Upper lobe of left lung (tissue), 6 donors: ENCODE results near the gene PPP3CA. TPM values are rescaled to one million over a fixed set of nuclear protein-coding genes. Genes with fewer than 3 reads are reported as not detected.

Experiments used
- ATAC-seq, 2 donors: fragments of 200-7000 bp; cut with Tn5 transposase; one replicate each; pipeline ENCODE4 v1.9.1; 2022; ENCODE audit warnings: mild to moderate bottlenecking in 2 of 2, moderate library complexity in 2 of 2; ENCODE audit not compliant: low FRiP score in 2 of 2
- DNase-seq, 2 donors: peaks; one replicate each; pipeline ENCODE4 v3.0.0-alpha.2; 2019 to 2020
- H3K27ac ChIP-seq, 4 donors: fragments of 200-600 bp; sonication (generic); one replicate each; pipeline ENCODE4 v1.5.1; 2016 to 2019
- H3K27me3 ChIP-seq, 4 donors: fragments of 200-600 bp; sonication (generic); one replicate each; pipeline ENCODE4 v1.5.1; 2017 to 2019
- H3K36me3 ChIP-seq, 4 donors: fragments of 200-600 bp; sonication (generic); one replicate each; pipeline ENCODE4 v1.5.1; 2016 to 2019
- H3K4me1 ChIP-seq, 4 donors: fragments of 200-600 bp; sonication (generic); one replicate each; pipeline ENCODE4 v1.5.1; 2018 to 2019
- H3K4me3 ChIP-seq, 4 donors: fragments of 200-600 bp; sonication (generic); one replicate each; pipeline ENCODE4 v1.5.1; 2017 to 2019; ENCODE audit warnings: mild to moderate bottlenecking in 2 of 4, moderate library complexity in 1 of 4
- H3K9me3 ChIP-seq, 4 donors: fragments of 200-600 bp; sonication (generic); one replicate each; pipeline ENCODE4 v1.5.1; 2018 to 2019
- EP300 ChIP-seq, 4 donors: sonication (generic); formaldehyde crosslinking; IDR thresholded peaks; one replicate each; pipeline ENCODE4 v1.5.1; 2017; ENCODE audit warnings: antibody characterized with exemption in 4 of 4, control low read depth in 2 of 4
- POLR2A ChIP-seq, 4 donors: fragments of 450-650 bp; IDR thresholded peaks; one replicate each; pipeline ENCODE4 v1.5.1; 2016 to 2017; ENCODE audit warnings: antibody characterized with exemption in 4 of 4, mild to moderate bottlenecking in 2 of 4
- POLR2AphosphoS5 ChIP-seq, 2 donors: sonication (generic); formaldehyde crosslinking; IDR thresholded peaks; one replicate each; pipeline ENCODE4 v1.5.1; 2017; ENCODE audit warnings: antibody characterized with exemption in 2 of 2
- WGBS, 2 donors: methylation state at CpG; one replicate each; pipeline ENCODE4 v1.1.5; 2017 to 2018; 5-methylcytosine and 5-hydroxymethylcytosine counted together
- total RNA-seq, 6 donors: library from RNA; depleted of rRNA in 4 of 6; stranded (reverse); fragments of >200 nt in 4 of 6; gene quantifications; one replicate each; pipeline versions ENCODE4 v1.1.0 to v1.2.1, GENCODE V29; 2016 to 2021
- TF ChIP-seq, protein P1 (sequence below), 6 experiments: fragments of 450-650 bp in 4 of 6; fragments of 200-600 bp in 2 of 6; sonication (generic) in 2 of 6; IDR thresholded peaks; one replicate each; pipeline ENCODE4 v1.5.1; 2016 to 2019; ENCODE audit warnings: antibody characterized with exemption in 6 of 6
- donor health status: DM: no; HTN: no; CAD: no; lungs with moderate emphysema.
- donor health status: DM: no; HTN: yes; CAD: no; lungs with severe emphysema.

PPP3CA gene
- total RNA-seq, 6 donors from 2014 or later, result 28.3 to 62.0 (median 50.0) TPM

DNA sequence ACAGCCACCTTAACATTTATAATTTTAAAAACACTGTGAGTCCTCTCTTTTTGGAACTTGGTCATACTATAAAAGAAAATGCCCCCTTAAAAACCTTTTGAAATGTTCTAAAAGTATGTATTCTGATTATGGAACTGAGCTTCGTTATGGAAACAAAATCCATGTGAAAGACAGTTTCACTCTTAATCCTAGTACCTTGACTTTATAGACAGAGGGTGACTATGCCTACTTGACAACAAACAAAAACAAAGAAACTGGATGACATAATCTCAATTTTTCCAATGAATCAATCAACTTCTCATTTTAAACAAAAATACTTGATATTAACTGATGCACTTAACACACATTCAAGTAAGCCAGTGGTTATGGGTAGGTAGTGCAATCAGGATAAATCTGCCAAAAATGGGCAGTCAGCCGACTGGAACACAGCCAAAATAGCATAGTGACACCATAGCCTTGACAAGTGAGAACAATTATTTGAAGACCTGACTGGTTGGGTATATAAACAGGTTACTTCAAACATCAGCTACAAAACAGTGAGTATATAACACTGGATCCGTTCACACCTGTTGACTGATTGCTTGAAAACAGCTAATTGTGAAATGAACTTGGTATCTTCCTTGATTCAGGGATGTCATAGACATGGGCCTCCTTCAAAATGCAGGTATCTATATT lies 265.5 kb downstream of the PPP3CA start:
- ATAC-seq (no peak), DNase-seq (no peak)
- H3K27ac ChIP-seq, result no peak overlapping the region
- no peak overlapping the region for H3K4me3 ChIP-seq
- H3K4me1 ChIP-seq, result no peaks in the 10 kb centered on the region
- WGBS, 2 donors, result 92 to 93% methylated on average over 3 of the region's 3 CpGs
- H3K9me3 ChIP-seq, result no peaks in the 10 kb centered on the region
- no peaks in the 10 kb centered on the region for H3K27me3 ChIP-seq
- TF ChIP-seq, protein P1, sequence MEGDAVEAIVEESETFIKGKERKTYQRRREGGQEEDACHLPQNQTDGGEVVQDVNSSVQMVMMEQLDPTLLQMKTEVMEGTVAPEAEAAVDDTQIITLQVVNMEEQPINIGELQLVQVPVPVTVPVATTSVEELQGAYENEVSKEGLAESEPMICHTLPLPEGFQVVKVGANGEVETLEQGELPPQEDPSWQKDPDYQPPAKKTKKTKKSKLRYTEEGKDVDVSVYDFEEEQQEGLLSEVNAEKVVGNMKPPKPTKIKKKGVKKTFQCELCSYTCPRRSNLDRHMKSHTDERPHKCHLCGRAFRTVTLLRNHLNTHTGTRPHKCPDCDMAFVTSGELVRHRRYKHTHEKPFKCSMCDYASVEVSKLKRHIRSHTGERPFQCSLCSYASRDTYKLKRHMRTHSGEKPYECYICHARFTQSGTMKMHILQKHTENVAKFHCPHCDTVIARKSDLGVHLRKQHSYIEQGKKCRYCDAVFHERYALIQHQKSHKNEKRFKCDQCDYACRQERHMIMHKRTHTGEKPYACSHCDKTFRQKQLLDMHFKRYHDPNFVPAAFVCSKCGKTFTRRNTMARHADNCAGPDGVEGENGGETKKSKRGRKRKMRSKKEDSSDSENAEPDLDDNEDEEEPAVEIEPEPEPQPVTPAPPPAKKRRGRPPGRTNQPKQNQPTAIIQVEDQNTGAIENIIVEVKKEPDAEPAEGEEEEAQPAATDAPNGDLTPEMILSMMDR (IDR thresholded peaks at IDR 0.05), result no peak
- TF ChIP-seq POLR2A (IDR thresholded peaks at IDR 0.05), result no peak
- no peak for TF ChIP-seq POLR2AphosphoS5 (IDR thresholded peaks at IDR 0.05)
- no peak for TF ChIP-seq EP300 (IDR thresholded peaks at IDR 0.05)
- H3K36me3 ChIP-seq, result peaks cover 0 to 4% (median 0%) of the 10 kb centered on the region in 4 donors

DNA sequence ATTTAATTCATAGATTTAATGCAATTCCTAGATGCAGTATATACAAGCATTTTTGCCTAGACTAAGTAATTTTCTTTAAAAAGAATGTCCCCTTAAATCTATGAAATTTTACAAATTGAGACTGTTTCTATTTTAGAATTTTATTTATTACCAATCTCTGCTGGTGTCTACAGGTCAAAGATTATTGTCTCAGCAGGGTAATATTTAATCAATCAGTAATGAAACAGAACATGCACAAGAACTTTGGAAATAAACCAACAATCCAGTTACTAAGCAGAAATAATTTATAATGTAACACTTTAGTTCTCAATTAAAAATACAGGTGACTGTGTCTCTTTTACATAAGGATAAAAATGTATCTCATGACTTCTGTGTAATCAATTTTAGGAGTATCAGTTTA lies 266.2 kb downstream of the PPP3CA start:
- no peak for DNase-seq
- TF ChIP-seq, protein P1 (IDR thresholded peaks at IDR 0.05), result no peak
- TF ChIP-seq POLR2AphosphoS5 (IDR thresholded peaks at IDR 0.05) (no peak), POLR2A (IDR thresholded peaks at IDR 0.05) (no peak), EP300 (IDR thresholded peaks at IDR 0.05) (no peak)
- H3K36me3 ChIP-seq, result peaks cover 0 to 4% (median 0%) of the 10 kb centered on the region in 4 donors
- no peak for ATAC-seq
- H3K27me3 ChIP-seq, result no peaks in the 10 kb centered on the region
- H3K9me3 ChIP-seq, result no peaks in the 10 kb centered on the region
- no peaks in the 10 kb centered on the region for H3K4me1 ChIP-seq
- H3K27ac ChIP-seq, result no peak overlapping the region
- no peak overlapping the region for H3K4me3 ChIP-seq

GRCh38 chr4:101078950-101079349 lies 268.4 kb downstream of the PPP3CA start:
- WGBS, 2 donors, result 97% methylated on average over 2 of the region's 2 CpGs
- Histone ChIP-seq H3K9me3 (no peaks in the 10 kb centered on the region), H3K4me1 (no peaks in the 10 kb centered on the region), H3K27me3 (no peaks in the 10 kb centered on the region), H3K36me3 (peaks cover 0 to 4% (median 0%) of the 10 kb centered on the region in 4 donors), H3K4me3 (no peak overlapping the region), H3K27ac (no peak overlapping the region)
- no peak for DNase-seq
- no peak for ATAC-seq
- TF ChIP-seq POLR2A (IDR thresholded peaks at IDR 0.05) (no peak), EP300 (IDR thresholded peaks at IDR 0.05) (no peak), POLR2AphosphoS5 (IDR thresholded peaks at IDR 0.05) (no peak)
- TF ChIP-seq, protein P1 (IDR thresholded peaks at IDR 0.05), result no peak

GRCh38 chr4:101076032-101076431 lies 271.3 kb downstream of the PPP3CA start:
- no peaks in the 10 kb centered on the region for H3K9me3 ChIP-seq
- TF ChIP-seq POLR2AphosphoS5 (IDR thresholded peaks at IDR 0.05) (no peak), EP300 (IDR thresholded peaks at IDR 0.05) (no peak), POLR2A (IDR thresholded peaks at IDR 0.05) (no peak)
- TF ChIP-seq, protein P1 (IDR thresholded peaks at IDR 0.05), result no peak
- DNase-seq (no peak), ATAC-seq (no peak)
- H3K4me3 ChIP-seq, result no peak overlapping the region
- 74 to 82% methylated on average over 1 of the region's 1 CpG for WGBS, 2 donors
- H3K4me1 ChIP-seq, result peaks cover 0 to 3% (median 0%) of the 10 kb centered on the region in 4 donors
- no peaks in the 10 kb centered on the region for H3K27me3 ChIP-seq
- no peaks in the 10 kb centered on the region for H3K36me3 ChIP-seq
- H3K27ac ChIP-seq, result no peak overlapping the region

GRCh38 chr4:101075536-101075935 lies 271.8 kb downstream of the PPP3CA start:
- Histone ChIP-seq H3K4me1 (peaks cover 0 to 3% (median 0%) of the 10 kb centered on the region in 4 donors), H3K27me3 (no peaks in the 10 kb centered on the region), H3K9me3 (no peaks in the 10 kb centered on the region), H3K36me3 (no peaks in the 10 kb centered on the region), H3K4me3 (no peak overlapping the region), H3K27ac (no peak overlapping the region)
- 97 to 100% methylated on average over 1 of the region's 1 CpG for WGBS, 2 donors
- TF ChIP-seq, protein P1 (IDR thresholded peaks at IDR 0.05), result no peak
- TF ChIP-seq POLR2A (IDR thresholded peaks at IDR 0.05) (no peak), EP300 (IDR thresholded peaks at IDR 0.05) (no peak), POLR2AphosphoS5 (IDR thresholded peaks at IDR 0.05) (no peak)
- DNase-seq (no peak), ATAC-seq (no peak)
